GM23248 (cell line): ENCODE measurements around the gene RMP24.

Experiments used
- DNase-seq: peaks from one replicate; pipeline ENCODE4 v3.0.0-alpha.2; 2015
- H2AFZ ChIP-seq: fragments of 200-600 bp; sonication (generic); 2 replicates; pipeline ENCODE4 v1.6.1; 2016; ENCODE audit warnings: antibody characterized with exemption
- H3F3A ChIP-seq: fragments of 200-600 bp; sonication (generic); 2 replicates; pipeline ENCODE4 v1.6.1; 2016; ENCODE audit warnings: mild to moderate bottlenecking, antibody characterized with exemption, mixed run types; ENCODE audit not compliant: insufficient read depth
- H3K27ac ChIP-seq: fragments of 200-600 bp; sonication (generic); 2 replicates; pipeline ENCODE4 v1.5.1; 2016; ENCODE audit warnings: mild to moderate bottlenecking
- H3K27me3 ChIP-seq: fragments of 200-600 bp; sonication (generic); replicated peaks from 2 replicates; pipeline ENCODE4 v1.6.1; 2016; ENCODE audit warnings: mild to moderate bottlenecking; ENCODE audit not compliant: insufficient read depth
- H3K36me3 ChIP-seq: fragments of 200-600 bp; sonication (generic); 2 replicates; pipeline ENCODE4 v1.6.1; 2016; ENCODE audit warnings: low read depth, mild to moderate bottlenecking
- H3K4me1 ChIP-seq: fragments of 200-600 bp; sonication (generic); 2 replicates; pipeline ENCODE4 v1.6.1; 2016; ENCODE audit warnings: mild to moderate bottlenecking; ENCODE audit not compliant: insufficient read depth
- H3K4me2 ChIP-seq: fragments of 200-600 bp; sonication (generic); one replicate; pipeline ENCODE4 v1.6.1; 2016; ENCODE audit warnings: mild to moderate bottlenecking; ENCODE audit not compliant: unreplicated experiment
- H3K4me3 ChIP-seq: fragments of 200-600 bp; sonication (generic); 2 replicates; pipeline ENCODE4 v1.5.1; 2016; ENCODE audit warnings: mild to moderate bottlenecking
- H3K79me2 ChIP-seq: fragments of 200-600 bp; sonication (generic); 2 replicates; pipeline ENCODE4 v1.6.1; 2016; ENCODE audit warnings: mild to moderate bottlenecking; ENCODE audit not compliant: insufficient read depth
- H3K9ac ChIP-seq: fragments of 200-600 bp; sonication (generic); 2 replicates; pipeline ENCODE4 v1.6.1; 2016; ENCODE audit warnings: mild to moderate bottlenecking
- H3K9me2 ChIP-seq: fragments of 200-600 bp; sonication (generic); 2 replicates; pipeline ENCODE4 v1.6.1; 2016; ENCODE audit warnings: mixed run types, mild to moderate bottlenecking, moderate library complexity; ENCODE audit not compliant: insufficient read depth
- H3K9me3 ChIP-seq: fragments of 200-600 bp; sonication (generic); one replicate; pipeline ENCODE4 v1.6.1; 2017; ENCODE audit warnings: low read depth
- H4K20me1 ChIP-seq: fragments of 200-600 bp; sonication (generic); 2 replicates; pipeline ENCODE4 v1.6.0; 2016; ENCODE audit not compliant: insufficient read depth
- EZH2 ChIP-seq: fragments of 200-600 bp; sonication (generic); IDR thresholded peaks from 2 replicates; pipeline ENCODE4 v1.6.1; 2018; ENCODE audit warnings: antibody characterized with exemption, mild to moderate bottlenecking; ENCODE audit not compliant: insufficient read depth, poor library complexity, severe bottlenecking
- EZH2phosphoT487 ChIP-seq: fragments of 200-600 bp; sonication (generic); IDR thresholded peaks from 2 replicates; pipeline ENCODE4 v1.6.1; 2018; ENCODE audit warnings: antibody characterized with exemption, moderate library complexity, mild to moderate bottlenecking, low read depth; ENCODE audit not compliant: insufficient read depth
- WGBS, 2 experiments: methylation state at CpG; one replicate each; pipeline ENCODE4 v1.1.6; 2015 to 2017; ENCODE audit warnings: low lambda C conversion rate in 2 of 2, low coverage in 1 of 2; ENCODE audit errors: missing lambda C conversion rate in 2 of 2; 5-methylcytosine and 5-hydroxymethylcytosine counted together
- in situ Hi-C: fragments of 300-500 bp; cut with MboI; formaldehyde crosslinking; loops from 2 replicates; pipeline ENCODE4 v1.15.0; 2020

Gene RMP24

DNA sequence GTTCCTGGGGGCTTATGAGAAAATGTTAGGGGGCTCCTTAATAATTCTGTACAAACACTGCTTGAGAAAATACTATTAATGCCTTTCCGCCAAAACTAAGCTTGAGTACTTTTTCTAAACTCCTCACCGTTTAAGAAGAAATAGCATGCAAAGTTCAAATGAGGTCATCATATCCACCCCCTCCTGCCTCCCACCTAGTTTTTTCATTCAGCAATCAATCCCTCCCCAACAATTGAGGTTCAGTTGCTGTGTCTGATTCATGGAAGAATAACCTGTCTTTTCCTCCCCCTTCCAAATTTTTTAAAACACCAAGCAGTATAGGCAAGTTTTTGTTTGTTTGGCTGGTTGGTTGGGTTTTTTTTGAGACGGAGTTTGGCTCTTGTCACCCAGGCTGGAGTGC is 24.4 kb upstream of the RMP24 start:
- no peaks in the 10 kb centered on the region for H3F3A ChIP-seq
- no peaks in the 10 kb centered on the region for H3K9me2 ChIP-seq
- H3K9me3 ChIP-seq = no peaks in the 10 kb centered on the region
- no peak for TF ChIP-seq EZH2
- TF ChIP-seq EZH2phosphoT487 = no peak
- no peaks in the 10 kb centered on the region for H4K20me1 ChIP-seq
- no peak overlapping the region for H2AFZ ChIP-seq
- no peaks in the 10 kb centered on the region for H3K79me2 ChIP-seq
- H3K4me3 ChIP-seq = no peak overlapping the region
- no peak overlapping the region for H3K4me2 ChIP-seq
- in situ Hi-C loops = loop anchor here (5.0 kb wide), 1 partner anchor 51 kb away; no protein-coding TSS in a partner anchor
- no peak for DNase-seq
- H3K9ac ChIP-seq = no peak overlapping the region
- H3K36me3 ChIP-seq = no peaks in the 10 kb centered on the region
- no peak overlapping the region for H3K27ac ChIP-seq
- 45 to 48% methylated on average over 3 of the region's 3 CpGs for WGBS, 2 experiments
- H3K27me3 ChIP-seq = no peaks in the 10 kb centered on the region; the same call in 1 of the 2 replicates
- H3K4me1 ChIP-seq = no peaks in the 10 kb centered on the region

GRCh38 chr18:35949090-35949489 is 23.4 kb upstream of the RMP24 start:
- in situ Hi-C loops = loop anchor here (5.0 kb wide), 1 partner anchor 52 kb away; no protein-coding TSS in a partner anchor
- Histone ChIP-seq H3K27me3 (no peaks in the 10 kb centered on the region; the same call in 1 of the 2 replicates), H3K4me1 (no peaks in the 10 kb centered on the region), H4K20me1 (no peaks in the 10 kb centered on the region), H3K4me3 (no peak overlapping the region), H3K27ac (no peak overlapping the region), H3K9ac (no peak overlapping the region), H3K4me2 (no peak overlapping the region), H3K79me2 (no peaks in the 10 kb centered on the region), H3K9me3 (no peaks in the 10 kb centered on the region), H3K9me2 (no peaks in the 10 kb centered on the region), H3F3A (no peaks in the 10 kb centered on the region), H3K36me3 (no peaks in the 10 kb centered on the region), H2AFZ (no peak overlapping the region)
- no peak for DNase-seq
- WGBS, 2 experiments = 67 to 79% methylated on average over 6 of the region's 6 CpGs
- TF ChIP-seq EZH2 (no peak), EZH2phosphoT487 (no peak)

GRCh38 chr18:35949903-35950627 is 22.4 kb upstream of the RMP24 start:
- no peaks in the 10 kb centered on the region for H4K20me1 ChIP-seq
- DNase-seq = peak; percentile 67
- in situ Hi-C loops = loop anchor here (5.0 to 25.0 kb wide), 3 partner anchors 53 to 713 kb away; partner anchors contain the start of gene ZNF397
- H3K27me3 ChIP-seq = no peaks in the 10 kb centered on the region
- no peaks in the 10 kb centered on the region for H3K9me2 ChIP-seq
- no peaks in the 10 kb centered on the region for H3F3A ChIP-seq
- H3K4me3 ChIP-seq = peak overlapping the region; percentile 85
- no peaks in the 10 kb centered on the region for H3K9me3 ChIP-seq
- no peaks in the 10 kb centered on the region for H3K4me1 ChIP-seq
- H3K36me3 ChIP-seq = no peaks in the 10 kb centered on the region
- H3K27ac ChIP-seq = no peak overlapping the region
- H2AFZ ChIP-seq = peak overlapping the region; percentile 89
- 14 to 17% methylated on average over 44 to 53 of the region's 54 CpGs for WGBS, 2 experiments
- TF ChIP-seq EZH2phosphoT487 (no peak), EZH2 (no peak)
- H3K4me2 ChIP-seq = peak overlapping the region; percentile 89
- no peak overlapping the region for H3K9ac ChIP-seq
- H3K79me2 ChIP-seq = no peaks in the 10 kb centered on the region

- peak overlapping the region; percentile 85; the same call in 1 of the 2 replicates for H3K4me3 ChIP-seq
- H3K27ac ChIP-seq = no peak overlapping the region
- no peaks in the 10 kb centered on the region for H3F3A ChIP-seq
- no peak for TF ChIP-seq EZH2phosphoT487
- TF ChIP-seq EZH2 = no peak
- H3K27me3 ChIP-seq = no peaks in the 10 kb centered on the region
- no peaks in the 10 kb centered on the region for H3K9me2 ChIP-seq
- H3K9ac ChIP-seq = no peak overlapping the region
- H4K20me1 ChIP-seq = no peaks in the 10 kb centered on the region
- peak overlapping the region; percentile 89 for H3K4me2 ChIP-seq
- no peaks in the 10 kb centered on the region for H3K4me1 ChIP-seq
- no peaks in the 10 kb centered on the region for H3K79me2 ChIP-seq
- in situ Hi-C loops = loop anchor here (10.0 to 25.0 kb wide), 2 partner anchors 196 to 713 kb away; partner anchors contain the start of gene ZNF397
- H3K9me3 ChIP-seq = no peaks in the 10 kb centered on the region
- H3K36me3 ChIP-seq = no peaks in the 10 kb centered on the region
- peak overlapping the region; percentile 89; the same call in 1 of the 2 replicates for H2AFZ ChIP-seq
- no peak for DNase-seq
- WGBS, 2 experiments = 8 to 9% methylated on average over 6 of the region's 6 CpGs
Measured at GRCh38 chr18:35950628-35950982, 21.9 kb upstream of the RMP24 start.
